ENCODE measurements around the gene SUGCT.
"Not testable (repeated sequence)": the region's sequence is repeated elsewhere in the genome, so short reads cannot be mapped to it uniquely, and the experiment has no call there.

The SUGCT gene

GRCh38 chr7:40403703-40404476 lies 269.1 kb downstream of the SUGCT start:
- no peak for DNase-seq (ENCODE audit: low read depth)

- DNase-seq (ENCODE audit: low read depth) = no peak
Observed at GRCh38 chr7:40405991-40406390, 271.2 kb downstream of the SUGCT start.

GRCh38 chr7:40412323-40412722 lies 277.5 kb downstream of the SUGCT start:
- no peak for DNase-seq (ENCODE audit: low read depth)

GRCh38 chr7:40414704-40415103 lies 279.9 kb downstream of the SUGCT start:
- not testable (repeated sequence) for DNase-seq (ENCODE audit: low read depth)

- DNase-seq (ENCODE audit: low read depth) = no peak
Observed at GRCh38 chr7:40418448-40418847, 283.6 kb downstream of the SUGCT start.

GRCh38 chr7:40418983-40419382 lies 284.2 kb downstream of the SUGCT start:
- DNase-seq (ENCODE audit: low read depth) = no peak

GRCh38 chr7:40419806-40420205 lies 285.0 kb downstream of the SUGCT start:
- DNase-seq (ENCODE audit: low read depth) = no peak

- DNase-seq (ENCODE audit: low read depth) = no peak
Observed at GRCh38 chr7:40421433-40421832, 286.6 kb downstream of the SUGCT start.

- no peak for DNase-seq (ENCODE audit: low read depth)
Observed at GRCh38 chr7:40425696-40426095, 290.9 kb downstream of the SUGCT start.

- no peak for DNase-seq (ENCODE audit: low read depth)
Observed at GRCh38 chr7:40428421-40428820, 293.6 kb downstream of the SUGCT start.

- DNase-seq (ENCODE audit: low read depth) = no peak
Observed at GRCh38 chr7:40429826-40430225, 295.0 kb downstream of the SUGCT start.

GRCh38 chr7:40432046-40432445 lies 297.2 kb downstream of the SUGCT start:
- no peak for DNase-seq (ENCODE audit: low read depth)

- DNase-seq (ENCODE audit: low read depth) = no peak
Observed at GRCh38 chr7:40436710-40437109, 301.9 kb downstream of the SUGCT start.

- no peak for DNase-seq (ENCODE audit: low read depth)
Observed at GRCh38 chr7:40437498-40437897, 302.7 kb downstream of the SUGCT start.

GRCh38 chr7:40437936-40438634 lies 303.3 kb downstream of the SUGCT start:
- DNase-seq (ENCODE audit: low read depth) = no peak

GRCh38 chr7:40439686-40440085 lies 304.9 kb downstream of the SUGCT start:
- DNase-seq (ENCODE audit: low read depth) = no peak

GRCh38 chr7:40447345-40447744 lies 312.5 kb downstream of the SUGCT start:
- no peak for DNase-seq (ENCODE audit: low read depth)

GRCh38 chr7:40455485-40455884 lies 320.7 kb downstream of the SUGCT start:
- no peak for DNase-seq (ENCODE audit: low read depth)

GRCh38 chr7:40457776-40458480 lies 323.1 kb downstream of the SUGCT start:
- no peak for DNase-seq (ENCODE audit: low read depth)

GRCh38 chr7:40463446-40463845 lies 328.6 kb downstream of the SUGCT start:
- no peak for DNase-seq (ENCODE audit: low read depth)

- no peak for DNase-seq (ENCODE audit: low read depth)
Observed at GRCh38 chr7:40468891-40469864, 334.4 kb downstream of the SUGCT start.
